Ectodermal cell (in vitro differentiated cells): Measurements from ENCODE around the gene AGBL1.

ENCODE experiments used
- H3K27ac ChIP-seq: 2 replicates; pipeline ENCODE4 v1.7.0; 2013; ENCODE audit warnings: mild to moderate bottlenecking, low read depth, low read length; ENCODE audit not compliant: insufficient read depth, poor library complexity, severe bottlenecking
- H3K27me3 ChIP-seq: 2 replicates; pipeline ENCODE4 v1.7.0; 2013; ENCODE audit warnings: mild to moderate bottlenecking, low read length; ENCODE audit not compliant: insufficient read depth, control insufficient read depth, poor library complexity, severe bottlenecking
- H3K36me3 ChIP-seq: one replicate; pipeline ENCODE4 v1.7.0; 2013; ENCODE audit warnings: low read length; ENCODE audit not compliant: control insufficient read depth, insufficient read depth
- H3K4me1 ChIP-seq: one replicate; pipeline ENCODE4 v1.7.0; 2013; ENCODE audit warnings: low read length; ENCODE audit not compliant: control insufficient read depth, insufficient read depth
- H3K4me3 ChIP-seq: 2 replicates; pipeline ENCODE4 v1.7.0; 2013; ENCODE audit warnings: low read depth, low read length, control low read depth; ENCODE audit not compliant: insufficient read depth
- H3K9me3 ChIP-seq: 2 replicates; pipeline ENCODE4 v1.7.0; 2013; ENCODE audit warnings: mild to moderate bottlenecking, low read length, moderate library complexity; ENCODE audit not compliant: control insufficient read depth
- WGBS, 2 experiments: methylation state at CpG; one replicate each; pipeline ENCODE4 v1.1.7; 2013; ENCODE audit warnings: missing lambda C conversion rate in 2 of 2; 5-methylcytosine and 5-hydroxymethylcytosine counted together

Gene AGBL1

GRCh38 chr15:86059851-86060250, 19.8 kb upstream of the AGBL1 start:
- Histone ChIP-seq H3K27me3 (no peaks in the 10 kb centered on the region), H3K4me3 (no peak overlapping the region), H3K9me3 (no peaks in the 10 kb centered on the region), H3K36me3 (no peaks in the 10 kb centered on the region), H3K4me1 (peaks cover 26% of the 10 kb centered on the region), H3K27ac (no peak overlapping the region)
- 89 to 92% methylated on average over 4 of the region's 4 CpGs for WGBS, 2 experiments

GRCh38 chr15:86060674-86061073, 19.0 kb upstream of the AGBL1 start:
- no peak overlapping the region for H3K4me3 ChIP-seq
- peaks cover 26% of the 10 kb centered on the region for H3K4me1 ChIP-seq
- H3K36me3 ChIP-seq: no peaks in the 10 kb centered on the region
- WGBS, 2 experiments: 93 to 94% methylated on average over 3 of the region's 3 CpGs
- H3K27me3 ChIP-seq: no peaks in the 10 kb centered on the region
- no peak overlapping the region for H3K27ac ChIP-seq
- no peaks in the 10 kb centered on the region for H3K9me3 ChIP-seq

GRCh38 chr15:86061581-86061980, 18.1 kb upstream of the AGBL1 start:
- Histone ChIP-seq H3K9me3 (no peaks in the 10 kb centered on the region), H3K4me3 (no peak overlapping the region), H3K4me1 (peaks cover 26% of the 10 kb centered on the region), H3K27me3 (no peaks in the 10 kb centered on the region), H3K36me3 (no peaks in the 10 kb centered on the region), H3K27ac (no peak overlapping the region)
- WGBS, 2 experiments: 95 to 96% methylated on average over 12 of the region's 12 CpGs

GRCh38 chr15:86062646-86063243, 16.9 kb upstream of the AGBL1 start:
- H3K27me3 ChIP-seq: no peaks in the 10 kb centered on the region
- H3K36me3 ChIP-seq: no peaks in the 10 kb centered on the region
- peaks cover 26% of the 10 kb centered on the region for H3K4me1 ChIP-seq
- H3K4me3 ChIP-seq: no peak overlapping the region
- 94 to 97% methylated on average over 10 of the region's 10 CpGs for WGBS, 2 experiments
- no peak overlapping the region for H3K27ac ChIP-seq
- H3K9me3 ChIP-seq: no peaks in the 10 kb centered on the region

GRCh38 chr15:86063356-86064095, 16.1 kb upstream of the AGBL1 start:
- Histone ChIP-seq H3K27ac (peak overlapping the region; percentile 44), H3K9me3 (no peaks in the 10 kb centered on the region), H3K27me3 (no peaks in the 10 kb centered on the region), H3K36me3 (no peaks in the 10 kb centered on the region), H3K4me1 (peaks cover 26% of the 10 kb centered on the region), H3K4me3 (no peak overlapping the region)
- WGBS, 2 experiments: 74 to 82% methylated on average over 12 to 13 of the region's 13 CpGs

GRCh38 chr15:86064326-86064725, 15.3 kb upstream of the AGBL1 start:
- 93 to 95% methylated on average over 8 of the region's 8 CpGs for WGBS, 2 experiments
- H3K27ac ChIP-seq: peak overlapping the region; percentile 58
- H3K27me3 ChIP-seq: no peaks in the 10 kb centered on the region
- H3K36me3 ChIP-seq: no peaks in the 10 kb centered on the region
- no peaks in the 10 kb centered on the region for H3K9me3 ChIP-seq
- peaks cover 26% of the 10 kb centered on the region for H3K4me1 ChIP-seq
- no peak overlapping the region for H3K4me3 ChIP-seq

- Histone ChIP-seq H3K36me3 (no peaks in the 10 kb centered on the region), H3K27ac (no peak overlapping the region), H3K4me3 (no peak overlapping the region), H3K27me3 (no peaks in the 10 kb centered on the region), H3K9me3 (no peaks in the 10 kb centered on the region), H3K4me1 (peaks cover 26% of the 10 kb centered on the region)
- 91 to 93% methylated on average over 6 of the region's 6 CpGs for WGBS, 2 experiments
These were observed 13.4 kb upstream of the AGBL1 start for GRCh38 chr15:86066174-86066834.

GRCh38 chr15:86073281-86073680, 6.4 kb upstream of the AGBL1 start:
- Histone ChIP-seq H3K4me1 (peaks cover 11% of the 10 kb centered on the region), H3K9me3 (no peaks in the 10 kb centered on the region), H3K36me3 (no peaks in the 10 kb centered on the region), H3K27me3 (no peaks in the 10 kb centered on the region), H3K4me3 (no peak overlapping the region), H3K27ac (no peak overlapping the region)
- 82 to 85% methylated on average over 1 of the region's 1 CpG for WGBS, 2 experiments

- 51 to 69% methylated on average over 3 of the region's 3 CpGs for WGBS, 2 experiments
- Histone ChIP-seq H3K4me3 (no peak overlapping the region), H3K9me3 (no peaks in the 10 kb centered on the region), H3K27ac (peak overlapping the region; percentile 62), H3K27me3 (no peaks in the 10 kb centered on the region), H3K36me3 (no peaks in the 10 kb centered on the region), H3K4me1 (peaks cover 31% of the 10 kb centered on the region)
These were observed 3.2 kb upstream of the AGBL1 start for GRCh38 chr15:86076468-86076867.

- no peak overlapping the region for H3K4me3 ChIP-seq
These were observed 2.6 kb upstream of the AGBL1 start for GRCh38 chr15:86077070-86077469.

More at GRCh38 chr15:86077070-86077469, 2.6 kb upstream of the AGBL1 start:
- H3K27me3 ChIP-seq: no peaks in the 10 kb centered on the region
- H3K36me3 ChIP-seq: no peaks in the 10 kb centered on the region
- H3K9me3 ChIP-seq: no peaks in the 10 kb centered on the region
- H3K27ac ChIP-seq: peak overlapping the region; percentile 62
- peaks cover 31% of the 10 kb centered on the region for H3K4me1 ChIP-seq
- WGBS, 2 experiments: 49 to 52% methylated on average over 2 of the region's 2 CpGs
